GM03348 (cell line): ENCODE measurements around the gene L3MBTL4.
"Not testable (repeated sequence)": the region's sequence is repeated elsewhere in the genome, so short reads cannot be mapped to it uniquely, and the experiment has no call there.

Experiments used
- DNase-seq: peaks from one replicate; pipeline ENCODE4 v3.0.0; 2012; ENCODE audit warnings: low spot score

Gene L3MBTL4

DNA sequence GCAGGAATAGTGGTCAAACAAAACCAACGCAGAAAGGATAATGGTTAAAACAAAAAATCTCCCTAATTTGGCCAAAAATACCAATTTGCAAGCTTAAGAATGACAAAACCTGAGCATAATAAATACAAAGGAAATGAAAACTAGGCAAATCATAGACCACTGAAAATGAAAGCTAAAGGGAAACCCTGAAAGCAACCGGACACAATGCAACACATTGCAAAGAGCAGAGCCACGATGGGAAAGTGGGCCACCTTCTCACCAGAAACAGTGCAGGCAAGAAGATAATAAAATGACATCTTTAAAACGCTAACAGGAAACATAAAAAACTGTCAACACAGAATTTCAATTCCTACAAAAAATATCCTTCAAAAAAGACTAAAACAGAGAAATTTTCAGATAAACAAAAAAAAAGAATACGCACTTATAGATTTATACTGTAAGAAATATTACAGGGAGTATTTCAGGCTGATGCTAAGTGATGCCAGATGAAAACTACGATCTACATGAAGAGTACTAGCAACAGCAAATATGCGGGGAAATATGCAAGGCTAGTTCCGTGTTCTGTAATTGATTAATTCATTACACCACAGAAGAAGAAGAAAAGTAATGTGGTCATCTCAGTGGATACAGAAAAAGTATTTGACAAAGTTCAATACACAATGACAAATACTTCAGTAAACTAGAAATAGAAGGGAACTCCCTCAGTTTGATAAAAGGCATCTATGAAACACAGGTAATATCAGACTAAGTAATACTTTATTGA, 239.5 kb downstream of the L3MBTL4 start:
- no peak for DNase-seq

DNA sequence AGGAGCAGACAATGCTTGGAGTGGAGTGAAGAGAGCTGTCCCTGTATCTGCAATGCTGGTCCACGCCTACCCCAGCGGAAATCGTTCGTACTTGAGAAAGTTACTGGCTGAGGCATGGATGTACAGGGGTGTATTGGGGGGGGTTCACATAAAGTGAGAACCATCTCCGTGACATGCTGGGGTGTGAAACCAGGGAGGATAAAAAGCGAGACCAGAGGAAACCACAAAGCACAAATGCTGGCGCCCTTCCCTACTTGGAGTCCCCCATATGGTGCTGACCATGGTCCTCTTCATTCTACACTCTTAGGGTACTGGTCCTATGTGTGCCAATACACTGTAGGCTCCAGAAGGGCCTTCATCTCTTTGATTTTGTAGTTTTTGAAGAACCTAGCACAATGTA, 244.1 kb downstream of the L3MBTL4 start:
- no peak for DNase-seq

DNA sequence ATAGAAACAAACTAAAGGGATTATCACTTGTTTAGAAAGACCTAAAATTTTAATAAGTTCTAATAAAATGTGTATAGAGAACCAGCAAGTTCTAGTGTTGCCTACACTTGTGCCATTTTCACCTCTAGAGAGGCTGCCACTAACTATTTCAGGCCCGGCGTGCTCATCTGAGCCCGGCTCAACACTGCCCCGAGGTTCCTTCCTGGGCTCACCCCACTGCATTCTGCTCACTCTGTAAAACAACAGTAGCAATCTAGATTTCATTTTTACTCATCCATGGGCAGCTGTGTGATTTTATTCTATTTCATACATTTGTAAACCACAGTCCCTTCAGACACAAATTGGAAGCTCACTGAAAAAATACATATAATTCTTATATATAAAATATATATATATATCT, 253.2 kb downstream of the L3MBTL4 start:
- DNase-seq = no peak

DNA sequence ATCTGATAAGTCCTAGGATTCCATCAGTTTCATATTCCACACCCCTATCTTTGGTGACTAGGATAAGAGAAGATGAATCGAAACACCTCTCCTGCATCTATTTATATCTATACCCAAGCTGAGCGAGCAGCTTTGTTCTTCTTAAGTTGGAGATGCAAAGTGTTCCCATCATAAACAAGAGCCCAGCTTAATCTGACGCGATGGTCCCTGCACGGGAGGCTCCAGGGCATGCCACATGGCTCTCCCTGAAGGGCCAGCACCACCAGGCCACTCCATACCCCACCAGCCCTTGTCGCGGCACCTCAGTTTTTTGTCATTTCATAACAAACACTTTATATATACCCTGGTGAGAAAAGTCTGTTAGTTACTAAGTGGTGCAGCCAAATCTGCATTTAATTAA, 255.3 kb downstream of the L3MBTL4 start:
- DNase-seq = no peak

- no peak for DNase-seq
Measured at GRCh38 chr18:6158958-6159357, 255.8 kb downstream of the L3MBTL4 start.

DNA sequence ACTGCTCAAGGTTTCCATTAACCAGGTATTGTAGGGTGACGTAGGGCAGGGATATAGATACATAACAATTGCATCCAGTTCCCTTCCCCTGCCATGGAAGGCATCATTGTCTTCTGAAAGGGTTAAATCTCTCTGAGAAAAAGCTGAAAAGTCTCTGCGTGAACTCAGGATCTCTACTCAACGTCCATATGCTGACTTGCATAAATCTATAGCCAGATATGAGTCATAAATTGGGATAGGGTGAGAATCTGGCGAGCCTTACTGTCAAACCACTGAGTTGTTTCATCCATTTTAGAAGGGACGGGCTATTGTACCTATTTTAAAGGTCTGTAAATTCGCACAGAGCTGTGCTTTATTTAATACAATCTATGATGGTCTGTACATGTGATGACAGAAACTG, 258.3 kb downstream of the L3MBTL4 start:
- DNase-seq = no peak

DNA sequence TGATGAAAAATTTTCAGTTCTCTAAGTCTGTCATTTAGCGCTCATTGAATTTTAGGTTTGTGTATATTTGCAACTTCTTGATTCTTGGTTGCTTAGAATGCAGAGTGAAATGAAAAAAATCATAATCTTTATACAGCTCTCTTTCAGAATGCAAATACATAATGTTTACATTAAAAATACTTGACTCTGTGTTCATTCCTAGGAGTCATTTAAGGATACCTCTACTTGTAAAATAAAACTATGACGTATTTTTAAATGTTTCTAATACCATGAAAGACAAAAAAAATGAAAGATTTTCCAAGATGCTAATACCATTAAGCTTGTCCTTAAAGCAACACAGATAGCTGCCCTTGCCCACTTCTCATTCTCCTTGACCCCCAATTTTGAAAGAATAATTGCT, 259.0 kb downstream of the L3MBTL4 start:
- DNase-seq = no peak

GRCh38 chr18:6150430-6150829, 264.3 kb downstream of the L3MBTL4 start:
- no peak for DNase-seq

DNA sequence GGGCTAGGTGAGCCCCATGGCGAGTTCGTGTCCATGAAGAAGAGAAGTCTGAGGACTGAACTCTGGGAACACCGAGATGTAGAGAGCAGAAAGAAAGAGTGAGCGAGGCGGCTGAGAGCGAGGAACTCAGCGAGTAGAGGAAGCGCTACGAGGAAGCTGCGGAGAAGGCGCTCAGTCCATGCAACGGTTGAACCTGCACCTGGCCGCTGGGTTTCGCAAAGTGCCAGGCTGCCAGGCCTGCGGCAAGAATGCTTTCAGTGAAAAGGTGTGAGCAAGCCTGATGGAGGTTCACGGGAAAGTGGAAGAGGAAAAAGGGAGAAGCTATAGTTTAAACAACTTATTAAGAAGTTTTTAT, 268.4 kb downstream of the L3MBTL4 start:
- no peak for DNase-seq

GRCh38 chr18:6145645-6146306, 268.9 kb downstream of the L3MBTL4 start:
- no peak for DNase-seq

DNA sequence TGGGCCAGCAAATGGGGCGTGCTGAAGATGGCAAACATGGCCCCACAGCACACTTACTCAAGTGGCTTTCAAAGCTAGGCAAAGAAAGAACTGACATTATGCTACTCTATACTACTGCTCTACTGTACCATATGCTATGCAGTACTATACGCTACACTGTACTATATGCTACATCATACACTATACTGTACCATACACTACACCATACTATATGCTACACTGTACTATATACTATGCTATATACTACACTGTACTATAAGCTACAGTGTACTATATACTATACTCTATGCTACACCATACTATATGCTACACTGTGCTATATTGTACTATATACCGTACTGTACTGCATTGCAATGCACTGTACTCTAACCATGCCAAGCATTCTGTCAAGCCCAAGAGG, 275.7 kb downstream of the L3MBTL4 start:
- no peak for DNase-seq

DNA sequence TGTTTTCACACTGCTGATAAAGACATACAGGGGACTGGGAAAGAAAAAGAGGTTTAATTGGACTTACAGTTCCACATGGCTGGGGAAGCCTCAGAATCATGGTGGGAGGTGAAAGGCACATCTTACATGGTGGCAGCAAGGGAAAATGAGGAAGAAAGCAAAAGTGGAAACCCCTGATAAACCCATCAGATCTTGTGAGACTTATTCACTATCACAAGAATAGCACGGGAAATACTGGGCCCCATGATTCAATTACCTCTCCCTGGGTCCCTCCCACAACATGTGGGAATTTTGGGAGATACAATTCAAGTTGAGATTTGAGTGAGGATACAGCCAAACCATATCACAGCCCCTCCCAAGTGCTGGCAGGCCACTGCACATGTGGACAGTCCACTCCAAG, 278.8 kb downstream of the L3MBTL4 start:
- not testable (repeated sequence) for DNase-seq

DNA sequence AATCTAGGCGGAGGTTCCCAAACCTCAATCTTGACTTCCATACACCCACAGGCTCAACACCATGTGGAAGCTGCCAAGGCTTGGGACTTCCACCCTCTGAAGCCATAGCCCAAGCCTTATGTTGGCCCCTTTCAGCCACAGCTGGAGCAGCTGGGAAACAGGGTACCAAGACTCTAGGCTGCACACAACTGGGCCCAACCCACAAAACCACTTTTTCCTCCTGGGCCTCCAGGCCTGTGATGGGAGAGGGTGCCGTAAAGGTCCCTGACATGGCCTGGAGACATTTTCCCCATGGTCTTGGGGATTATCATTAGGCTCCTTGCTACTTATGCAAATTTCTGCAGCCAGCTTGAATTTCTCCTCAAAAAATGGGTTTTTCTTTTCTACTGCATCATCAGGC, 279.7 kb downstream of the L3MBTL4 start:
- not testable (repeated sequence) for DNase-seq

DNA sequence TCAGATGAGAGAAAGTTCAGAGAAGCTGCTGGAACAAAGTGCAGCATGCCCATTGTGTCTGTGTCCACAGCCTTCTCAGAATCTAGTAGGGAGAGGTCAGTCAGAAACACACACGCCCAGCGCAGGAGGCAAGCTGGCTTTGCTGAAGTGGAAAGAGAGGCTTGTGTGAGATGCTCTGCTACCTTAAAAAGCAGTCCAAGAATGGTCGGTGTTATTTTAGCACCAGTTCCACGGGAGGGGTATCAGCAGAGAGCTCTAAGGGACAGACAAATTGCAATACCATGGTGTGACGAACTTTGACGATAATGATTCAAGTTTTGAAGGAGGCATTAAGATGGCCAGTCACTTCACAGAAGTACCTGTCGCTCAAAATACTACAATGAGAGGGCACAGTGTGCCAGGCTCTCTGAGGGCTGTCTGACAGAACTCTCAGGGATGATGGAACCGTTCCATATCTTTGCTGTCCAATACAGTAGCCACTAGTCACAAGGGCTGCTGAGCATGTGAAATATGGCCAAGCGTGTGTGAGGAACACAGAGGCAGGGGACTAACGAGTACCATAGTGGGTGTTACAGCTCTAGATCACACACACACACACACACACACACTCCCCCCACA, 281.9 kb downstream of the L3MBTL4 start:
- DNase-seq = no peak

GRCh38 chr18:6120820-6121279, 293.9 kb downstream of the L3MBTL4 start:
- DNase-seq = no peak

DNA sequence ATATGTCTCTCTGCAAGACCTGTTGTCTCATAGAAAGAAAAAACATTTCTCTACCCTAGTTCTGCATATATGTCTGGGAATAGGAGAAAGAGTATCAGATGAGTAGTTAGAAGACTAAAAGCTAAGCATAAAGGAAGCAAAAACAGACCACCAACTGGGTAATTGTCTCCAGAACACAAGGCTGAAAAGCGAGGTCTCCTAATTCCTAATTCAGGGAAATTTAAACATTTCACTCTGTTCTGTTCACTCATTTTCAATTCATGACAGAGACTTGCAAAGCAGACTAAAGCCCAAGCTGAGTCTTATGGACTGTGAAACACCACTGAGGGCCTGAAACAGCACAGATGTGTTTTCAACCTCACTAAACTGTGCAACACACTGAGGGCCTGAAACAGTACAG, 294.9 kb downstream of the L3MBTL4 start:
- no peak for DNase-seq

DNA sequence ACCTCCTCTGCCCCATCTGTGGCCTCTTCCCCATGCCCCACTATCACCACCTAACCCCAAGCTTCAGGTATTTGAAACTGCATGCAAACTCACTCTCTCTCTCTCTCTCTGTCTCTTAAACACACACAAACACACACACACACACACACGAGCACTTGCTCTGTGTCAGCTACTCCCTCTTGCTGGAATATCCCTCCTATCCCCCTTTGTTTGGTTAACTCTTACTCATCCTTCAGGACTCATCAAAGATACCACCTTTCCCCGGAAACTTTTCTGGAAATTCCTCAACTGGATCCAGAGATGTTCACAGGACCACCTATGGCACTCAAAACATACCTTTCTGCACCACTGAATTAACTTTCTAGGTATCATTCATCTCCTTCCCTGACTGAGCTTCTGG, 296.6 kb downstream of the L3MBTL4 start:
- DNase-seq = no peak

DNA sequence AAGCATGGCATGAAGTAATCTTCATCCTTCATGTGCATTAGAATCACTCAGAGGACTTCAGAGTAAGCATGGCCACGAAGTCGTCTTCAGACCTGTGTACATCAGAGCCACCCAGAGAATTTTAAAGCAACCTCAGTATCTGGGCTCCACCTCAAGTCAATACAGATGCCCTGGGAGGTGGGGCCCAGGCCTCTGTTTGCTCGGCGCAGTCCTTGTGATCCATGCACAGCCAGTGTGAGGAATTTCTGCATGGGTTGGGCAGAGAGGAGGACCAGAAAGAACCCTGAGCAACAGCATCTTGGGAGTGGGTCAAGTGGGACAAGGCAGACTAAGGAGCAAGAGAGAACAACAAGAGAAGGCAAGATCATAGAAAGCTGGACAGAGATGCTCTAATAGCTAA, 299.0 kb downstream of the L3MBTL4 start:
- no peak for DNase-seq

DNA sequence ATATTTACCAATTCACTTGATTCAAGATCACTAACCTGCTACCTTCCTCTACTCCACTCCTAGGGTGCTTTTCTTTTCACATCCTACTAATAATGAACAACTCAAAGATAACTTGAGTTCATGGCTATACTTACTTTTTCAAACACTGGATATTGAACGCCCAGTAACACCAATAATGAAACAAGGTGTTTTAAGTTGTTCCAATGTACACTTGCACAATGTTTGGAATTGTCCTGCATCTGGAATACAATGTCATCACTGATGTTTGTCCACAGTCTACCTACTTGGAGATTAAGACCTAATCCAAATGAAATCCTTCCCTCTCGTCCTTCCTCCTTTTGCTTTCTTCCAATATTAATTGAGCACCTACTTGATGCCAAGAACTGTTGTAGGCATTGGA, 301.1 kb downstream of the L3MBTL4 start:
- no peak for DNase-seq

GRCh38 chr18:6111726-6112125, 303.0 kb downstream of the L3MBTL4 start:
- no peak for DNase-seq

GRCh38 chr18:6109743-6110142, 305.0 kb downstream of the L3MBTL4 start:
- no peak for DNase-seq

DNA sequence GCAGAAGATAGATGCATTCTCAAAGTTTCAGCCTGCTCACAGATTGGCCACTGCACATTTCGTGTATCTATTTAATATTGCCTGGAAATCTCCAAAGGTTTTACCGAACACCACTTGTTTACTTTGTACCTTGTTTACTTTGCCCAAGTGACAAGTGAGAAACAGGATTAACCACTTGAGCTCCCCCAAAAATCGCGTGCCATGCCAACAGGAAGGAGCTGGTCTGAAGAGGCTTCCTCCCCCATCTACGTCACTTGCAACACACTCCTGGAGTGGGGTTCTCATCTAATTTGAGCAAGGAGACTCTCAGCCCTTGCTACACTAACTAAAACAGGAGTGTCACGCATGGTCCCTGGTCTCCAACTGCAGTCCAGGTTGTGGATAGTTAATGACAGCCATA, 306.9 kb downstream of the L3MBTL4 start:
- no peak for DNase-seq

DNA sequence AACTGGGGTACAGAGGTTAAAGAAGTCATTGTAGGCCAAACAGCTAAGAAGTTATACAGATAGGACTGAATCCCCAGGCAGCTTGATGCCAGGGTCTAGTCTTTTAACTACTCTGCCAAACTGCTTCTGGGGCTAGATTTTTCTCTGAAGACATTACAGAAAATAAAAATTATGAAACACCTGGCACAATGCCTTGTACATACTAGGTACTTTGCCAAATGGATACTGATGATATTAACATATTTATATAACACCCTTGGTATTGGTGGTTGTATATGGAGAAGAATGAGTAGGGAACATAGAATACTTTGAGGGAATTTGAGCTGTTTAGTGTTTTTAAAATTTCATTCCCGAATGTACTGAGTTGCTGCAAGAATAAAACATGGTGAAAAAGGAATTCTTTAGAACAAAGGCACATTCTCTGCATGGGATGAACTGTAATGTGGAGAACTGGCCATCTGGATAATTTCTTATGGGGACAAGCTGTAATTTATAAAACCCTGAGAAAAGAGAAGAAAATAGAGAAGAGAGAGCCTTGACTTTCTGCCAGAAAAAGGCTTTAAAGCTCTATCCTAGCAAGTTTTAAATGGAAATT, 308.5 kb downstream of the L3MBTL4 start:
- no peak for DNase-seq
